Ovary (tissue), 3 donors: ENCODE data around the gene ABLIM1.

Experiments used
- CTCF ChIP-seq, 3 donors: fragments of 450-650 bp in 2 of 3; fragments of 200-600 bp in 1 of 3; IDR thresholded peaks; one replicate each; pipeline versions ENCODE4 v1.5.1 to v1.8.0; 2016 to 2022; ENCODE audit warnings: antibody characterized with exemption in 3 of 3, mild to moderate bottlenecking in 1 of 3
- POLR2A ChIP-seq: fragments of 450-650 bp; IDR thresholded peaks from one replicate; pipeline ENCODE4 v1.6.1; 2017; ENCODE audit warnings: antibody characterized with exemption, mild to moderate bottlenecking, moderate library complexity
- donor health status: DM: no; HTN: no; CAD: no.

- TF ChIP-seq CTCF (IDR thresholded peaks at IDR 0.05) (no peak), POLR2A (no peak)
Observed at GRCh38 chr10:114687459-114687858, 29.4 kb upstream of the ABLIM1 start.
